Measurements from ENCODE around the gene PAX5.

PAX5 gene

DNA sequence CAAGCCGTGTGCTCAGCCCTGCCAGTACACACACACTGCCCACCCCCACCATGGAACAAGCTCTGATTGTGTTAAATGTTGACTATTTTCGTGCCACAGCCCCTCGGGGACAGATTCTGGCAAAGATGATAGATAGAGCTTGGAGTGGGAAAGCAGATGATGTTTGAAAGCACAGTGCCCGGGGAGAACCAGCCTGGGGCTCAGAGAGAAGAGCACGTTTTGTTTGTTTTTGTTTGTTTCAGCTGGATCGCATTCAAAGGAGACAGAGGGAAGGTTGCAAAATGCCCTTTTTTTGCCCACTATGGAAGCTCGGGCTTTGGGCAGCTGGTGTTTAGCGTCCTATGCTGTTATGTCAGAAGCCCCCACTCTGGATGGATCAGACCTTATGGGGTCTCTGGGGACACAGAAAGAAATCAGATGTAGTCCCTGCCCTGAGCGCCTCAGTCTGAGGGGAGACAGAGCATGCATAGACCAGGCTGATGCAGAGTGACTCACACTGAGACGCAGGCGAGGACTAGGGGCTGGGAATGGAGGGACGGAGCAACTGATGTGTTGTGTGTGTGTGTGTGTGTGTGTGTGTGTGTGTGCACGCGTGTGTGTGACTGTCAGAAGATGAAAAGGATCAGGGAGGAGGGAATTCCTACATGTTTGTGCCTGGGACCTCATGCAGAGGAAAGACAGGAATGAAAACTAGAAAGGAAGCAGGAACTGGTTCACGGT is 231.7 kb downstream of the PAX5 start:
- Mint-ChIP-seq H3K4me1 (peaks cover 6% of the 10 kb centered on the region), H3K36me3 (no peaks in the 10 kb centered on the region), H3K27ac (no peak overlapping the region), H3K9me3 (no peaks in the 10 kb centered on the region), H3K4me3 (no peak overlapping the region)
- no peak for DNase-seq (ENCODE audit: low spot score in 2 of 2)
- no peak for ATAC-seq

DNA sequence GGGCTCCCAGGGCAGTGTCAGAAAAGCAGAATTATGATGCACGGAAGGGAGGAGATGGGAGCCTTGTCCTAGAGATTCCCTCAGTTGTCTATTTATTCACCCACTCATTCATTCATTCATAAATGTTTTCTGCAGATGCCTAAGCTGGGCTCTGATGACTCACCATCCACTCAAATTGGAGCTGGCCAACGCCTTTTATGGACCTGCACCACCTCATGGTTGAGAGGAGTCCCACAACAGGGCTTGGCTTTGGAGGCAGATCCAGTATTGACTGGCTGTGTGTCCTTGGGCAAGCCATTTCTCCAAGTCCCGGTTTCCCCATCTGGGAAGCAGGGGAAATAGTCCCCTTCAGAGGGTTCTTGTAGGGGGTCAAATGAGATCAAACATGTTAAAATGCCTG is 233.6 kb downstream of the PAX5 start:
- ATAC-seq: no peak
- DNase-seq (ENCODE audit: low spot score in 2 of 2): no peak

DNA sequence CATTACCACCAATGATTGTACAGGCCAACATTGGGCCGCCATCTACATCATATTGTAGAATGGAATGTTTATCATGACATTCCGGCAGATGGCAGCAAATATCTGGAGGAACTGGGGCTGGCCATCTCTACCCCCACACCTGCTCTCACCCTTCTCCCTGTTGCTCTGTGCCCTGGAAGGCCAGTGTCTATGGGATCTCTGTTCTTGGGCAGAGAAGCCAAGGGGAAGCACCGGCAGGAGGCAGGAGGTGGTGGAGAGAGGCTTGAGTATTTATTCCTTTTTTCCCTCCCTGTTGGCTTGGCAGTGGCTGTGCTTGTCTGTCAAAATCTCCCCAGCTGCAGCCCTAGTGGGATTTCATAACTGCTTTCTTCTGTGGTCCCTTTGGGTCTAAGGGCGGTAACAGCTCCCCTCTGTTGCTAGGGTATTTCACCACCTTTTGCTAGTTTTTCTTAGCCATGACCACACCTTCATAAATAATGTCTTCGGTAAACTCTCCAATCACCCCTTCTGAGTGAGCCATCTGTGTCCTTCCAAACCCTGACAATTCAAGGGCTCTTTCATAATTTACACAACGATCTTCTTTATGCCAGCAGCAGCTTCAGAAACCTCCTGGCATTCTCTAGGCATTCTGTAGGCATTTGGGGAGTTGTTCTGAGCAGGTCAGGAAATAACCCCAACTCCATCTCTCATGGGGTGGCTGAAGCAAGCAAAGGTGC is 235.6 kb downstream of the PAX5 start:
- H3K27ac Mint-ChIP-seq: no peak overlapping the region
- no peaks in the 10 kb centered on the region for H3K36me3 Mint-ChIP-seq
- H3K4me3 Mint-ChIP-seq: no peak overlapping the region
- ATAC-seq (no peak), DNase-seq (ENCODE audit: low spot score in 2 of 2) (no peak)
- H3K4me1 Mint-ChIP-seq: peaks cover 6% of the 10 kb centered on the region
- H3K9me3 Mint-ChIP-seq: peaks cover 3% of the 10 kb centered on the region

More for the DNA sequence above, 233.6 kb downstream of the PAX5 start:
- no peak overlapping the region for H3K27ac Mint-ChIP-seq
- no peaks in the 10 kb centered on the region for H3K9me3 Mint-ChIP-seq
- no peaks in the 10 kb centered on the region for H3K36me3 Mint-ChIP-seq
- H3K4me1 Mint-ChIP-seq: peaks cover 6% of the 10 kb centered on the region
- no peak overlapping the region for H3K4me3 Mint-ChIP-seq

GRCh38 chr9:36797471-36798220 is 236.4 kb downstream of the PAX5 start:
- peaks cover 6% of the 10 kb centered on the region for H3K4me1 Mint-ChIP-seq
- H3K27ac Mint-ChIP-seq: no peak overlapping the region
- DNase-seq (ENCODE audit: low spot score in 2 of 2): no peak
- H3K4me3 Mint-ChIP-seq: no peak overlapping the region
- no peaks in the 10 kb centered on the region for H3K36me3 Mint-ChIP-seq
- ATAC-seq: no peak
- H3K9me3 Mint-ChIP-seq: peaks cover 7% of the 10 kb centered on the region

- Mint-ChIP-seq H3K36me3 (no peaks in the 10 kb centered on the region), H3K27ac (no peak overlapping the region), H3K4me3 (no peak overlapping the region), H3K4me1 (peaks cover 6% of the 10 kb centered on the region), H3K9me3 (peaks cover 10% of the 10 kb centered on the region)
- no peak for ATAC-seq
- no peak for DNase-seq (ENCODE audit: low spot score in 2 of 2)
Measured at GRCh38 chr9:36796671-36797419, 237.2 kb downstream of the PAX5 start.

GRCh38 chr9:36794461-36794860 is 239.6 kb downstream of the PAX5 start:
- no peaks in the 10 kb centered on the region for H3K36me3 Mint-ChIP-seq
- H3K27ac Mint-ChIP-seq: no peak overlapping the region
- H3K4me3 Mint-ChIP-seq: no peak overlapping the region
- no peaks in the 10 kb centered on the region for H3K4me1 Mint-ChIP-seq
- DNase-seq (ENCODE audit: low spot score in 2 of 2) (no peak), ATAC-seq (no peak)
- peaks cover 10% of the 10 kb centered on the region for H3K9me3 Mint-ChIP-seq

DNA sequence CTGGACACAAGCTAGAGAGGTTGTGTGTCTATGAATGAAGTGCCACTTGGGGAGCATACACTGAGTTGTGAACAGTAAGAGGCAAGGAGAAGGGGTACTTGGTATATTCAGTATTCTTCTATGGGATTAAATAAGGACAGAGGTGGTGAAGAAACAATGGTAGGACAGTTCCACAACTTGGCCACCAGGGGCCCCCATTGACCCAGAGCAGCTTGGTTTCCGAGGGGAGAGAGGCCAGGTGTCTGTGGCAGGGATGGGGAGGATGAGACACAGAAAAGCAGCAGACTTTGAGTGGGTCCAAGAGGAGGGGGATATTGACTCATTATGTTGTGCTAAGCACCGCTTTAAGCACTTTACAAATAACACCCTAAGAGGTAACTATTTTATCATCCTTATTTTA is 240.8 kb downstream of the PAX5 start:
- Mint-ChIP-seq H3K36me3 (no peaks in the 10 kb centered on the region), H3K4me3 (no peak overlapping the region), H3K27ac (no peak overlapping the region), H3K9me3 (peaks cover 10% of the 10 kb centered on the region), H3K4me1 (no peaks in the 10 kb centered on the region)
- DNase-seq (ENCODE audit: low spot score in 2 of 2) (no peak), ATAC-seq (no peak)

DNA sequence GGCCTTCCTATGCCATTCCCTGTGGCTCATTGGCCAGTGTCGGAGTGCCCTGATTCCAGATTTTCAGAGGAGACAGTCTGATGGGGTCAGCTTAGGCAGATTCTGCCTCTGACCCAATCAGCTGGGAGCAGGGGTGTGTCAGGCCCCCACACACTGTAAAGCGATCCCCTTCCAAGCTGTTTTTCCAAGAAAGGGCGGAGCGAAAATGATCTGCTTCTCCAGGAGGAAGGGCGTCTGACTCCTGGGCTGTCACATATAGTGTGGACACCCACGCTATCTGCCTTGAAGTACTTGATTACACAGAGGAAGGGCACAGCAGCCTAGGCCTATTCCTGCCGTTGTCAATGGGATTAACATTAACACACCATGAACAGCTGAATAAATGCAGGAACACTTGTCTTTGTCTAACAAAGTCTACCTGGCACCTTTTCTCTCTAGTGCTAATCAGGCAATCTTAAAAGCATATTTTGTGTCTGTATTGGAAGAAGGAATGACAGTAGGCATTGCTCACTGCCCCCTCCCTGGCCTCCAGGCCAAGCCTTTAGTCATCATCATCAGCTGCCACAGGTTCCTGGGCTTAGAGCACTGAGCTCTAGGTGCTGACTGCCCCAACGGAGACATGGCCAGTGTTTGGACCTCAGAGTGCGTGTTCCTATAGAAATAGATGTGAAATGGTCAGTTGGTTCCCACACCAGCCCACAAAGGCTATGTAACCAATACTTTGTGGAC is 242.7 kb downstream of the PAX5 start:
- Mint-ChIP-seq H3K4me1 (no peaks in the 10 kb centered on the region), H3K36me3 (no peaks in the 10 kb centered on the region), H3K27ac (no peak overlapping the region), H3K4me3 (no peak overlapping the region), H3K9me3 (peaks cover 10% of the 10 kb centered on the region)
- no peak for DNase-seq (ENCODE audit: low spot score in 2 of 2)
- no peak for ATAC-seq

DNA sequence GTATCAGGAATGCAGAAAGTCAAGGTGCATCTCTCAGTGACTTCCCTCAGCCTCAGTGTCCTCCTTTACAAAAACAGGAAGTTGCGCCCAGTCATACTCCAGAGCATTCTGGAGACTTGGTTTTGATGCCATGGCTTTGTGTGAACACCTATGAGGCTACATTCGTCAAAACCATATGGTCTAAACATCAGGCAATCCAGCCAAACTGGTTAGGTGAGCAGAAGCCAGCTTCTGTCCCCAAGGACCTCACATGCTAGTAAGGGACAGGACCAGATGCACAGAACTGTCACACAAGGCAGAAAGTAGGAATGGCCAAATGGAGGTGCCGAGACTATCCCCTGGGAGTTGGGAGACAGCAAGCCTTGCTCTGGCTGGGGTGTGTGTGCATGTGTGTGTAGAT is 244.2 kb downstream of the PAX5 start:
- Mint-ChIP-seq H3K27ac (no peak overlapping the region), H3K36me3 (no peaks in the 10 kb centered on the region), H3K4me1 (no peaks in the 10 kb centered on the region), H3K4me3 (no peak overlapping the region), H3K9me3 (peaks cover 13% of the 10 kb centered on the region)
- ATAC-seq (no peak), DNase-seq (ENCODE audit: low spot score in 2 of 2) (no peak)

DNA sequence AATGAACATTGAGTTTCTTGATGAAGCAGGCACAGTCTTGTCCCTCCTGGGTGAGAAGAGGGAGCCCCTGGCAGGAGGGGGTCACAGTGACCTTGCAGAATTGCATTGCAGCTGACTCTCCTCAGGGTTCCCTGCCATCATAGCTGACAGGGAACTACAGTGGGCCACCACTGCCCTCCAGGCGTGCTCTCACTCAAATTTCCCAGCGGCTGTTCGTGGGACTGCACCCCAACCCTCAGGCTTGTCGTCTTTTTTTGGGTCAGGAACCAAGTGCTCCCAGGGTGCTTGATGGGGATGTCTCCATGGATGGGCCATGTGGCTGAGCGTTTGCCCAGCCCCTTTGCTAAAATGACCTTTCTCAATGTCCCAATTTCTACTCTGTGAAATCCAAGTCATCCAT is 245.5 kb downstream of the PAX5 start:
- no peaks in the 10 kb centered on the region for H3K36me3 Mint-ChIP-seq
- H3K4me3 Mint-ChIP-seq: no peak overlapping the region
- no peak overlapping the region for H3K27ac Mint-ChIP-seq
- no peak for ATAC-seq
- no peak for DNase-seq (ENCODE audit: low spot score in 2 of 2)
- peaks cover 11% of the 10 kb centered on the region for H3K9me3 Mint-ChIP-seq
- no peaks in the 10 kb centered on the region for H3K4me1 Mint-ChIP-seq

DNA sequence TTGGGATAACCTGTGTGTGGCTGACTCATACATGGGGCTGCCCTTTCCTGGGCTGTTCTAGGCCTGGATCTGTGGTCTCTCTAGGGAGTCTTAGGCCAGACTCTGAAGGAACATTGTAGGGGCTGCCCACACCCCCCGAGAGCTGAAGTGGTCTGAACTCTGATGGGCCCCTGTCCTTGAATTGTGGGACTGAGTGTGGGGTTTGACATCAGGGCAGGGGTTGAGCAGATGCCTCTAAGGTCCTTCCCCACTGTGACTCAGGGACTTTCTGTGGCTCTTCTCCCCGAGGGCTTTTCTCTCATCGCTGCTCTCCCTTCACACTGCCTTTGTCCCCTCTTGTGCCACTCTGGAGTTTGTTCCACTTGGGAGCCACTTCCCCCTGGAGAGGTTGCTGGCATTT is 246.4 kb downstream of the PAX5 start:
- ATAC-seq: peak; percentile 35
- no peak overlapping the region for H3K27ac Mint-ChIP-seq
- no peaks in the 10 kb centered on the region for H3K4me1 Mint-ChIP-seq

More for the DNA sequence above, 246.4 kb downstream of the PAX5 start:
- no peak overlapping the region for H3K4me3 Mint-ChIP-seq
- no peak for DNase-seq (ENCODE audit: low spot score in 2 of 2)
- no peaks in the 10 kb centered on the region for H3K36me3 Mint-ChIP-seq
- peaks cover 7% of the 10 kb centered on the region for H3K9me3 Mint-ChIP-seq

Data from stimulated activated effector memory CD8-positive, alpha-beta T cell treated with anti-CD3 and anti-CD28 coated beads, Interleukin-12 subunit alpha, Interleukin-12 subunit beta, amount 100 ng/mL, for 72 hours (primary cell).